ENCODE data around the gene PGC. TPM values are rescaled to one million over a fixed set of nuclear protein-coding genes. Genes with fewer than 3 reads are reported as not detected.

Gene PGC
- polyA plus RNA-seq, 3 donors: not detected

- TF ChIP-seq CTCF (IDR thresholded peaks at IDR 0.05): no peak
- H3K4me1 Mint-ChIP-seq: peaks cover 93% of the 10 kb centered on the region
- DNase-seq: no peak
- Histone ChIP-seq H4K20me1 (ENCODE audit: insufficient read depth, low read length) (peaks cover 94% of the 10 kb centered on the region), H3K4me3 (replicated peaks in 1 of 3; ENCODE audit: low read depth in 2 of 3, low read length in 3 of 3) (no peak overlapping the region), H3K4me1 (ENCODE audit: control insufficient read depth in 1 of 2, insufficient read depth in 2 of 2, low read length in 2 of 2) (peaks cover 87 to 91% of the 10 kb centered on the region in 2 donors), H3K9ac (ENCODE audit: insufficient read depth, low read length, poor library complexity, severe bottlenecking) (peak overlapping the region; percentile 15), H3K4me2 (replicated peaks; ENCODE audit: extremely low read depth, low read length, poor library complexity, severe bottlenecking) (no peak overlapping the region), H3K27me3 (ENCODE audit: control insufficient read depth in 2 of 2, insufficient read depth in 2 of 2, low read length in 2 of 2) (no peaks in the 10 kb centered on the region), H2AFZ (ENCODE audit: insufficient read depth, low read depth, low read length, poor library complexity, severe bottlenecking) (no peak overlapping the region), H3K79me2 (ENCODE audit: insufficient read depth, low read length) (peaks cover 97% of the 10 kb centered on the region), H3K9me3 (replicated peaks in 1 of 2; ENCODE audit: control insufficient read depth in 1 of 2, insufficient read depth in 1 of 2, low read length in 2 of 2) (no peaks in the 10 kb centered on the region), H3K36me3 (replicated peaks in 1 of 2; ENCODE audit: control insufficient read depth in 1 of 2, insufficient read depth in 2 of 2, low read length in 2 of 2) (peaks cover 8 to 30% of the 10 kb centered on the region in 2 donors), H3K27ac (ENCODE audit: low read depth in 1 of 2, low read length in 2 of 2) (no peak overlapping the region)
- H3K27ac Mint-ChIP-seq: peak overlapping the region in 4 of 7 donors; percentile 45 to 75 (median 62)
- no CpG with 5 or more reads among the region's 7 CpGs for WGBS (ENCODE audit: insufficient coverage)
- intact Hi-C loops (cut with micrococcal nuclease): loop anchor here in 1 of 2 donors (10.0 kb wide), 1 partner anchor 168 kb away; the partner anchor contains the start of gene USP49
- H3K36me3 Mint-ChIP-seq: peaks cover 31 to 40% of the 10 kb centered on the region in 2 donors
- H3K4me3 Mint-ChIP-seq: no peak overlapping the region
- H3K27me3 Mint-ChIP-seq (ENCODE audit: low read depth in 3 of 3): no peaks in the 10 kb centered on the region
- H3K9me3 Mint-ChIP-seq: no peaks in the 10 kb centered on the region
These were observed 20.3 kb downstream of the PGC start for GRCh38 chr6:41726876-41727275.

- Histone ChIP-seq H3K9me3 (replicated peaks in 1 of 2; ENCODE audit: control insufficient read depth in 1 of 2, insufficient read depth in 1 of 2, low read length in 2 of 2) (no peaks in the 10 kb centered on the region), H3K4me3 (replicated peaks in 1 of 3; ENCODE audit: low read depth in 2 of 3, low read length in 3 of 3) (peak overlapping the region in 1 of 3 experiments; percentile 79), H3K27me3 (ENCODE audit: control insufficient read depth in 2 of 2, insufficient read depth in 2 of 2, low read length in 2 of 2) (no peaks in the 10 kb centered on the region), H3K36me3 (replicated peaks in 1 of 2; ENCODE audit: control insufficient read depth in 1 of 2, insufficient read depth in 2 of 2, low read length in 2 of 2) (peaks cover 6 to 20% of the 10 kb centered on the region in 2 donors), H3K4me2 (replicated peaks; ENCODE audit: extremely low read depth, low read length, poor library complexity, severe bottlenecking) (peak overlapping the region; percentile 86), H3K27ac (ENCODE audit: low read depth in 1 of 2, low read length in 2 of 2) (peak overlapping the region; percentile 81 to 88), H2AFZ (ENCODE audit: insufficient read depth, low read depth, low read length, poor library complexity, severe bottlenecking) (no peak overlapping the region), H4K20me1 (ENCODE audit: insufficient read depth, low read length) (peaks cover 94% of the 10 kb centered on the region), H3K79me2 (ENCODE audit: insufficient read depth, low read length) (peaks cover 97% of the 10 kb centered on the region), H3K9ac (ENCODE audit: insufficient read depth, low read length, poor library complexity, severe bottlenecking) (peak overlapping the region; percentile 41), H3K4me1 (ENCODE audit: control insufficient read depth in 1 of 2, insufficient read depth in 2 of 2, low read length in 2 of 2) (peaks cover 92 to 93% of the 10 kb centered on the region in 2 donors)
- Mint-ChIP-seq H3K9me3 (no peaks in the 10 kb centered on the region), H3K4me3 (peak overlapping the region; percentile 15 to 81), H3K27me3 (ENCODE audit: low read depth in 3 of 3) (no peaks in the 10 kb centered on the region), H3K36me3 (peaks cover 19 to 34% of the 10 kb centered on the region in 2 donors), H3K27ac (peak overlapping the region; percentile 97 to 99 (median 98)), H3K4me1 (peaks cover 94% of the 10 kb centered on the region)
- TF ChIP-seq CTCF (IDR thresholded peaks at IDR 0.05): no peak
- 62% methylated on average over 8 of the region's 13 CpGs for WGBS (ENCODE audit: insufficient coverage)
- no peak for DNase-seq
- intact Hi-C loops (cut with micrococcal nuclease): loop anchor here in 1 of 2 donors (5.0 to 10.0 kb wide), 2 partner anchors 170 to 1062 kb away; partner anchors contain the start of gene USP49
These were observed 22.4 kb downstream of the PGC start for GRCh38 chr6:41724586-41725501.

Data from CD14-positive monocyte (primary cell).